NCI-H2227 treated with DMSO at 0.1 percent for 48 hours (cell line): ENCODE data around the gene PPIF.

Source experiments
- DNase-seq: peaks from one replicate; lab custom pipeline; 2025; lab: John Stamatoyannopoulos, UW

Gene PPIF

GRCh38 chr10:79375321-79376077 is 28.2 kb downstream of the PPIF start:
- no peak for DNase-seq

GRCh38 chr10:79376078-79376628 is 28.9 kb downstream of the PPIF start:
- DNase-seq = no peak

DNA sequence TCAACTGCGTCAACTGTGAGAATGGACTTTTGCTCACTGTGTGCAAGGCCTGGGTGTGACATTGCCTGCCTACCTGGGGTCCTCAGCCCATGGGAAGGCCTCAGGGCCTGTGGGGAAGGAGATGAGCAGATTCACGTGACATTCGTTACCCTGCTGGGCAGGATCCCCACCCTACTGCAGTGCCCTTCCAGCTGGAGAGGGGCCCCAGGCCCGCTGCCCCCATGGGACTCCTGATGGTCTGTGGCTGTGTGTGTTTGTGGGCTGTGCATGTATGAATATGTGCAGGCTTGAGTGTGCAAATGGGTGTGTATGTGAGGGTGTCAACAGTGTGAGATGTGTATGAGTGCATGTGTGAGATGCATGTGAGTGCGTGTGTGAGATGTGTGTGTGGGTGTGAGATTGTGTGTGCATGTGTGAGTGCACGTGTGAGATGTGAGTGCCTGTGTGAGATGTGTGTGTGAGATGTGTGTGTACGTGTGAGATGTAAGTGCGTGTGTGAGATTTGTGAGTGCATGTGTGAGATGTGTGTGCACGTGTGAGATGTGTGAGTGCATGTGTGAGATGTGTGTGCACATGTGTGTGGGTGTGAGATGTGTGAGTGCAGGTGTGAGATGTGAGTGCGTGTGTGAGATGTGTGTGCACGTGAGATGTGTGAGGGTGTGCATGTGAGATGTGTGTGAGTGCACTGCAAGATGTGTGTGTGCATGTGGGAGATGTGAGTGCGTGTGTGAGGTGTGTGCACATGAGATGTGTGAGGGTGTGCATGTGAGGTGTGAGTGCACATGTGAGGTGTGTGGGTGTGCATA is 29.7 kb downstream of the PPIF start:
- no peak for DNase-seq

DNA sequence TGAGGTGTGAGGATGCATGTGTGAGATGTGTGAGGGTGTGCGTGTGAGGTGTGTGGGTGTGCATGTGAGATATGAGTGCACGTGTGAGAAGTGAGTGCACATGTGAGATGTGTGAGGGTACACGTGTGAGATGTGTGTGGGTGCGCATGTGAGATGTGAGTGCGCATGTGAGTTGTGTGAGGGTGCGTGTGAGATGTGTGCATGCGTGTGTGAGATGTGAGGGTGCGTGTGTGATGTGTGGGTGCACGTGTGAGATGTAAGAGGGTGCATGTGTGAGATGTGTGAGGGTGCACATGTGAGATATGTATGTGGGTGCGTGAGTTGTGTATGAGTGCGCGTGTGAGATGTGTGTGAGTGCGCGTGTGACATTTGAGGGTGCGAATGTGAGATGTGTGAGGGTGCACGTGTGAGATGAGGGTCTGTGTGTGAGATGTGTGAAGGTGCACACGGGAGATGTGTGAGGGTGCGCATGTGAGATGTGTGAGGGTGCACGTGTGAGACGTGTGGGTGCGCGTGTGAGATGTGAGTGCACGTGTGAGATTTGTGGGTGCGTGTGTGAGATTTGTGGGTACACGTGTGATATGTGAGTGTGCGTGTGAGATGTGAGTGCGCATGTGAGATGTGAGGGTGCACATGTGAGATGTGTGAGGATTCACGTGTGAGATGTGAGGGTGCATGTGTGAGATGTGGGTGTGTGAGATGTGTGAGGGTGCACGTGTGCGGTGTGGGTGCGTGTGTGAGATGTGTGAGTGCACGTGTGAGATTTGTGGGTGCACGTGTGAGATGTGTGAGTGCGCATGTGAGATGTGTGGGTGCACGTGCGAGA is 30.5 kb downstream of the PPIF start:
- no peak for DNase-seq

- DNase-seq = no peak
These were observed 31.0 kb downstream of the PPIF start for GRCh38 chr10:79378383-79378646.

DNA sequence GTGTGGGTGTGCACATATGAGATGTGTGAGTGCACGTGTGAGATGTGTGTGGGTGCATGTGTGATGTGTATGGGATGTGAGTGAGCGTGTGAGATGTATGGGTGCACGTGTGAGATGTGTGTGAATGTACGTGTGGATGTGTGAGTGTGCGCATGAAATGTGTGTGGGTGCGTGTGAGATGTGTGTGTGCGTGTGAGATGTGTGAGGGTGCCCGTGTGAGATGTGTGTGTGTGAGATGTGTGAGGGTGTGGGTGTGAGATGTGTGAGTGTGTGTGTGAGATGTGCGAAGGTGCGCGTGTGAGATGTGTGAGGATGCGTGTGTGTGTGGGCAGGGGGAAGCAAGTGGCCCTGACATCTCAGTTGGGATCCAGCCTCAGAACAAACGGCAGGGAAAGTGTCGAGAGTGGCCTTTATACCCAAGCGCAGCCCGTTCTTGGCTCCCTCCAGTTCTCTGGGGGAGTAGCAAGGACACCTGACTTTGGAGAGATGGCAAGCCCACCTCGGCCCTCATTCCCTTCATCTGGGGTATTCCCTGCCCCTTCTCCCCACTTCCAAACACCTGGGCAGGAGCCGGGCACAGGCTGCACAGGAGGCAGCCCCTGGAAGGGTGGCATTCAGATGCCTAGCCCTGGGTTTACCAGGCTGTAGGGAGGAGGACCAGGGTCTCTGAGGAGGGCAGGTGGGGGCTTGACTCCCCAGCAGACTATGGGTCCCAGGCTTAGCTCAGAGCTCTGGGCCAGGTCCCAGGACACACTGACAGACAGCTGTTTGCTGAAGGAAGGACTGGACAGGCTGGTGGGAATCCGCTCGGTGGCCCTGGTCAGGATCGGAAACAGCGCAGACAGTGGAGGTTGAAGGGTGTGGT is 31.6 kb downstream of the PPIF start:
- no peak for DNase-seq

DNA sequence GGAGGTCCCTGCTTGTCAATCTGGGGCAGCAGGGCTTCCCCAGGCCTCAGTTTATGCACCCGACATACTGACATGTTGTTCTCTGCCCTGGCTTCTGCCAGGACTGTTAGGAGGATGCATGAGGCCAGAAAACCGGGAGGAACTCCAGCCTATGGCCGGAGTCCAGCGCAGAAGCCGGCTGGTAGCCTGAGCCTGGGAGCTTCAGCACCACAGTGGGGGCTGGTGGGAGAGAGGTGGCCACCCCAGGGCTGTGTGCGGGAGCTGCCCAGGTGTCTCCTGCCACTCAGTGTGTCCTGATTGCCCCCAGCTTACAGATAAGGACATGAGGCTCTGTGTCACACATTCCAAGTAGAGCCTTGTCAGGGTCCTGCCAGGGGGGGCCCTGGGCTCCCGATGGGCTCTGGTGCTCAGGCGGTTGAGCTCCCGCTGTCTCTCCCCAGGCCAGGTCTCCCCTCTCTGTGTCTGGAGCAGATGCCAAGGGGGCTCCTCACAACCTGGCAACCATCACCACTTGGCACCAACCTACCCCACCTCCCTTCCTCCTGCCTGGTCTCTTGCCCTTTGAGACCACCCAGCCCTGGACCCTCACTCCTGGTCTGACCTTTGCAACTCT is 32.3 kb downstream of the PPIF start:
- no peak for DNase-seq

GRCh38 chr10:79380125-79380945 is 33.1 kb downstream of the PPIF start:
- DNase-seq = no peak

DNA sequence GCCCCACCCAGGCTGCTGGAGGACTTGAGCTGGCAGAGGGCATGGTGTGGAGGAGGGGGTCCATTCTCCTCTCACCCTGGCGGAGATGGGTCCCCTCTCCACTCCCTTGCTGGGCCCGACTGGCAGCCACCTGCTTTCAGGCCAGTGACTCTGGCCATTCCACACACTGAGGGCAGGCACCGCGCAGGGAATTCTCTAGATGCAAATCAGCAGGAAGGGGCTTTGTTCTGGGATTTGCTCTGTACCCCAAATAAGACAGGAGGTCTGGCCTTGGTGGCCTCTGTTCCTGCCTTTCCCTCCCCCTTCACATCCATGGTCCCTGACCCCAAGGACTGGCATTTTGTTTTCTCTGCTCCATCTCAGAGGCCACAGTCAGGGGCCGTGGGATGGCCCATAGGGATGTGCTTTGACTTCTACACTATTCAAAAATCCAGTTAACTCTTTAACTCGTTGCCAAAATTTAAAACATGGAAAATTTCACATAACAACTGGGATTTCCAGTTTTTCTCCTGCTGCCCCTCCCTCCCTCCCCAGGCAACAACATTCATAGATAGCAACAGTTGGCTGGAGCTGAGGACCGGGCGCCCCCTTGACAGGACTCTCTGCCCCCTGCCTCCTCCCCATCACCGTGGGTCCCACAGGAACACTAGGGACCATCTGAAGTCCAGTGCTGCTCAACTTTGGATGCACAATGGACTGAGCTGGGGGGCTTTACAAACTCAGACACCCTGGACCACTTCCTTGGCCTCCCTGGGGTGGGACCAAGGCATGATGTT is 33.9 kb downstream of the PPIF start:
- no peak for DNase-seq

DNA sequence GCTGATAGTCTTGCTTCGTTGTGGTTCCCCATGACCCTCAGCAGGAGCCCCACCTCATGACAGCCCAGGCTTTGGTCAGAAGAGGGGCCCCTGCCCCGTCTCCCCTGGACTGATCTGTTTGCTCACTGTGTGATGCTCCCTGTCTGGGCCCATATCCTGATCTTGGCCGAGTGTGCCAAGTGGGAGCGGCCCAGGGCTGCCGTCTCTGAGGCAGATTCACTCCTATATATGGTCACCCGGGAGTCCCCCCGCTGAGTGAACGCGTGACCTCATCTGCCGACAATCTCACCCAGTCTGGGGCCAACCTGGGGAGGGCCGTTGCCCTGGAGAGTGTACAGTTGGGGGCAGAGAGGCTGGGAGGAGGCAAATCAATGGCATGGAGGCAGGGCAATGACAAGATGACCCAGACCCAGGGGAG is 34.5 kb downstream of the PPIF start:
- no peak for DNase-seq

DNA sequence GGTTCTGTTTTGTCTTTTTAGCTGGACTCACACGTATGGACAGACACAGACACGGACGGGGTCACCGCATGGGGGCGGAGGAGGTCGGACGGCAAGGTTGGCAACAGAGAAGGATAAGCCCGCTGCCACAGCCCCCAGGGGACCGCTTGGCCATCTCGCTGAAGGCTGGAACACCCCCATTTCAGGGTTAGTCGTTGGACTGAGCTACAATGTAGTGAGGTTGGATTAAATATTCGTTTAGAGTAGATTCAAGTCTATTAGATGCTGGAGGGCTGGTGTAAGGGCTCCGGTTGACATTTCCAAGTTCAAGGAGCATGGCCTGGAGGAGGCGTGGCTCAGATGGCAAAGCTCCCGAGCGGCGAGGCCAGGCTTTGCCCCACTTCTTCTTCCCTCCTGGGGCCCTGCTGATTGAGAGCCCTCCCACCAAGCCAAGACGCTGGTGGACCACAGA is 35.2 kb downstream of the PPIF start:
- no peak for DNase-seq

DNA sequence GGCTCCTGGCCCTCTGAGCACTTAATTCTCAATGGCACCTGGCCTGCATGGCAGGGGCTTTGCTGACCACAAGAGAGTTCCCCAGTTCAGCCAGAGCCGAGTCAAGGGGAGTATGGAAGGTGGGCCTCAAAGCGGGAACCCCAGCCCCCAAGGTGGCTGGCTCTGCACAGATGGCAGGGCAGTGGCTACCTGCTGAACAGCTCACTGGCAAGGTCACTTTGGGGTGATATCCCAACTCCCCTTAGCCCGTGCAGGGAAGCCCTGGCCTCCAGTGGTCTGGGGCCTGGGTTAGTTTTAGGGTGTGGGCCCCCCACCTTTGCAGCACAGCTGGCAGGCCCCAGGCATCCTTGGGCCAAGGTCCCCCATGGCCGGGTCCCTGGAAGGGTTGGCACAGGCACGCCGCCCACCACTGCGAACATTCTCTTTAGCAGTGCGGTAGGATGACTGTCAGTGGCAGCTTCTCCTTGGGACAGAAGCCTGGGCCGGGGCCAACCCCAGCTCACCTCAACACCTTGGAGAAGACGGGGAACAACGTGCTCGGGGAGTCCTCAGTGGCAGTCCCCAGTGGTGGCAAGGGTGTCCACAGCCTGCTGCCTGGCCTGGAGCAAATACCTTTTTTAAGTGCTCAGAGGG is 36.8 kb downstream of the PPIF start:
- DNase-seq = no peak

GRCh38 chr10:79384773-79385391 is 37.6 kb downstream of the PPIF start:
- no peak for DNase-seq

DNA sequence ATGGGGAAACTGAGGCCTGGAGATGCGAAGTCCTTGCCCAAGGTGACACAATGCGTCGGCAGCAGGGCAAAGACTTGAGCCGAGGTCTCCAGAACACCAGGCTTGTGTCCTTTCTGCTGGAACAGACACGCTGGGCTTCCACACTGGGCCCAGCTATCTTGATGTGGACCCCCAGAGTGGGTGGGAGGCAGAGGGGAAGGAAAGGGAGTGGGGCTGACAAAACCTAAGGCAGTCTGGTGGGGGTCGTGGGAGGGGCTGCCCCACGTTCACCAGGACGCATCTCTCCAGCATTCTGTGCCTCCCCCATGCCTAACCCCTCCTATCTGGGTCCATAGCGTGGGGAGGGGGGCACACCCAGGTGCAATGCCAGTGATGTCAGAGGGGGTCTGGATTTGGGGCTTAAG is 38.1 kb downstream of the PPIF start:
- DNase-seq = no peak

DNA sequence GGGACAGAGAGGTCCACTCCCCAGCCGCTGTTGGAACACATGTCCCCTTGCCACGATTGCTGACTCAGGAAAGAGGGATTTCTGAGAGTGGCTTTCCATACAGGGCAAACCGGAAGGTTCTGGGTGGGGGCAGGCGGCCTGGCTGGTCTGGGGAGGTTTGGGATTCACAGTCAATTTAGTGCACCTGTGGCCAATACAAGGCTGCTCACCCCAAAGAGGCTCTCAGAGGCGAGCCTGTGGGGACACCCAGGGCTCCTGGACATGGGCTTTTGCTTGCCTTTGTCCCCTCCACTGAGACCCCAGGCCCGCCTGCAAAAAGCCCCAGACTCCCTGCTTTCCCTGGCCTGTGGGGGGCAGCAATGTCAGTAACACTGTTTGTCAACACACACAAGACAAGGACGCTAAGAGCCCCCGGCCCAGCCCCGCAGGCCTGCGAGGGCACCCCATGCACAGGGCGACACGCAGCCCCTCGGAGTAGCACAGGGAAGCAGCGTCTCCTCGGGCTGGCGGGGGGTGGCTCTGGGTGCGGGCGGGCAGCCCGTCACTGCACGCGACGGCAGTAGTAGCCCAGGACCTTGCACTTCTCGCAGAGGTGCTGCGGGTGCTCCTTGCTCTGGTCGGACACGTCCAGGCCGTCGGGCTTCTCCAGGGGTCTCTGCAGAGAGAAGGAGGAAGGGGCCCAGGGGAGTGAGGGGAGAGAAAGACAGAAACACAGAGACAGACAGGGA is 38.7 kb downstream of the PPIF start:
- DNase-seq = no peak

DNA sequence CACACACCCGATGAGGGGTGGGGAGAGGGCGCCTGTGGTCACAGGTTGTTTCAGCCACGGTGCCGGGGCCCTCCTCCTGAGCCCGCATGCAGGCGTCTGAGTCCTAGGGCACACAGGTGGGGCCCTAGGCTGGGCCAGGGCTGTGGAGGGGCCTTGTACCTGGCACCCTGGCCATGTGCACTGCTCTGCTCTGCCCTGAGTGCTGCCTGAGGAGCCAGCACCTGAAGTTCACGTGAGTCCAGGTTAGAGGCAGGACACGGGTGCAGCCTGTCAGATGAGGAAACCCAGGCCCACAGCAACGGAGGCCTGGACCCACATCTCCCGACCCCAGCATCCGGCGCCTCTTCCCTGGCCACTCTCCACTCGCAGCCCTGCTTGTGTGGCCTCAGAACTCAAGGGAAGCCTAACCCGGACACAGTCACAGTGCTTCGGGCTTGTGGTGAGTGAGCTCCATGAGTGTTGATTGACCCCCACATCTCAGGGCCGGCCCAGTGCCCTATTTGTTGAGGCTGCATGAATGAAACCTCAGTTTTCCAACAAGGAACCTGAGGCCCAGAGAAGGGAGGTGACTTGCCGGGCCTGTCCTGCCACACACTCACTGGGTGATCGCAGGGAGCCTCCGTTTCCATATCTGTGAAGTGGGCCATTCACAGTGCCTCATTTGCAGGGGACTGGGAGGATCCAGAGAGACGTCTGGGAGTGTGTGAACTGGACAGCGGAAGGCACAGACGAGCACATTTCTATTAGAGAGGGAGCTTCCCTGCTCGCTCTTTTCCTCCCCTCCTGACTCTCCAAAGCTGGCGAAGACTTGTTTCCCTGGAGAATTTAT is 39.6 kb downstream of the PPIF start:
- no peak for DNase-seq

- DNase-seq = no peak
These were observed 40.3 kb downstream of the PPIF start for GRCh38 chr10:79387466-79387973.
